GM23248 (cell line): Measurements from ENCODE around the gene G6PC2.
"Not testable (repeated sequence)": the region's sequence is repeated elsewhere in the genome, so short reads cannot be mapped to it uniquely, and the experiment has no call there.

ENCODE experiments used
- EZH2 ChIP-seq: fragments of 200-600 bp; sonication (generic); IDR thresholded peaks from 2 replicates; pipeline ENCODE4 v1.6.1; 2018; ENCODE audit warnings: antibody characterized with exemption, mild to moderate bottlenecking; ENCODE audit not compliant: insufficient read depth, poor library complexity, severe bottlenecking
- EZH2phosphoT487 ChIP-seq: fragments of 200-600 bp; sonication (generic); IDR thresholded peaks from 2 replicates; pipeline ENCODE4 v1.6.1; 2018; ENCODE audit warnings: antibody characterized with exemption, moderate library complexity, mild to moderate bottlenecking, low read depth; ENCODE audit not compliant: insufficient read depth

- TF ChIP-seq EZH2, EZH2phosphoT487: not testable (repeated sequence)
Measured at GRCh38 chr2:168932174-168932573, 31.1 kb downstream of the G6PC2 start.
